ENCODE measurements around the gene ZRANB2. TPM values are rescaled to one million over a fixed set of nuclear protein-coding genes. Genes with fewer than 3 reads are reported as not detected.

ZRANB2 gene
- polyA plus RNA-seq, 1 donor from 2014 or later = 181 TPM

- H2AFZ ChIP-seq (ENCODE audit: low read depth, low read length) = no peak within 1 kb of the TSS
- H3K9me3 ChIP-seq (ENCODE audit: low read length) = no peaks in the 10 kb centered on the region
- no peaks in the 10 kb centered on the region for H3K79me2 ChIP-seq (replicated peaks; ENCODE audit: insufficient read depth, low read length)
- peak within 1 kb of the TSS; percentile 23 for H3K9ac ChIP-seq (ENCODE audit: low read length)
- H3K27ac ChIP-seq (ENCODE audit: low read length) = no peak within 1 kb of the TSS
- peak within 1 kb of the TSS; percentile 70 for H3K4me3 ChIP-seq (ENCODE audit: low read length)
- peaks cover 33% of the 10 kb centered on the region for H3K27me3 ChIP-seq (ENCODE audit: insufficient read depth, low read depth, low read length)
- TF ChIP-seq POLR2AphosphoS5 (IDR thresholded peaks at IDR 0.05) (no peak), EZH2 (IDR thresholded peaks at IDR 0.05; ENCODE audit: borderline replicate concordance, insufficient read depth, low read length, poor library complexity, severe bottlenecking) (no peak), CTCF (IDR thresholded peaks at IDR 0.05; ENCODE audit: poor library complexity, severe bottlenecking) (peak; percentile 16), REST (IDR thresholded peaks at IDR 0.05; ENCODE audit: borderline replicate concordance) (no peak), RAD21 (conservative IDR thresholded peaks at IDR 0.05) (no peak), SMC3 (conservative IDR thresholded peaks at IDR 0.05; ENCODE audit: poor library complexity) (no peak)
- H3K9me2 ChIP-seq (ENCODE audit: insufficient read depth, low read length) = no peaks in the 10 kb centered on the region
- peak within 1 kb of the TSS; percentile 14 for H3K4me2 ChIP-seq (ENCODE audit: low read length)
- H3F3A ChIP-seq (ENCODE audit: insufficient read depth, low read length, poor library complexity, severe bottlenecking) = no peaks in the 10 kb centered on the region
- no peaks in the 10 kb centered on the region for H4K20me1 ChIP-seq (ENCODE audit: insufficient read depth)
- no peaks in the 10 kb centered on the region for H3K36me3 ChIP-seq (ENCODE audit: insufficient read depth, low read length)
Measured at GRCh38 chr1:71047635-71048607, 32.9 kb downstream of the ZRANB2 start, which contains the start of gene PTGER3. TSS of gene PTGER3 (minus strand) at chr1:71047816. CDS start at chr1:71047577, 239 bp downstream.

DNA sequence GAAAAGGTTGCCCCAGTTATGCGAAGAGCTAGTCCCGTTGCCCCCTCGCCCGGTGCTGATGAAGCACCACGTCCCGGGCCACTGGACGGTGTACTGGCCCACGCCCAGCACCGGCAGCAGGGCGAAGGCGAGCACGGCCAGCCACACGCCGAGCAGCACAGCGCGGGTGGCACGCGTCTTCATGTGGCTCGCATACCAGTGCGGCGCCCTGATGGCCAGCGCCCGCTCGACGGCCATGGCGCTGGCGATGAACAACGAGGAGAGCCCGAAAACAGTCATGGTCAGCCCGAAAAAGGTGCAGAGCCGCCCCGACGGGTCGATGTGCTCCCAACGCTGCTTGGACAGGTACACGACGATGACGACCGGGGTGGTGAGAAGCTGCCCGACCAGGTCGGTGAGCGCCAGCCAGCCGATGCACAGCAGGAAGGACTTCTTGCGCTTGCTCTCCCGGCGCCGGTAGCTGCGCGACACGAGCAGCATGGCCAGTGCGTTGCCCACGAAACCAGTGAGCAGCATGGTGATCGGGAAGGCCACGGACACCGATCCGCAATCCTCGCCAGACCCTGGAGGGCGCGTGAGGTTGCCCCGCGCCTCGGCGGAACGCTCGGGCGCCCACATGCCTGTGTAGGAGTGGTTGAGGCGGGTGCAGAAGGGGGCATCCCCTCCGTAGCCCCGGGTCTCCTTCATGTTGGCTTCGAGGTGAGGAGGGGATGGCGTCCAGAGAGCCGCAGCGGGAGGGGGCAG is 33.8 kb downstream of the ZRANB2 start:
- no peak overlapping the region for H3K4me2 ChIP-seq (ENCODE audit: low read length)
- peak overlapping the region; percentile 23 for H3K9ac ChIP-seq (ENCODE audit: low read length)
- H3K27me3 ChIP-seq (ENCODE audit: insufficient read depth, low read depth, low read length) = peaks cover 33% of the 10 kb centered on the region
- no peaks in the 10 kb centered on the region for H3K79me2 ChIP-seq (replicated peaks; ENCODE audit: insufficient read depth, low read length)
- no peaks in the 10 kb centered on the region for H3K36me3 ChIP-seq (ENCODE audit: insufficient read depth, low read length)
- no peak overlapping the region for H2AFZ ChIP-seq (ENCODE audit: low read depth, low read length)
- H4K20me1 ChIP-seq (ENCODE audit: insufficient read depth) = no peaks in the 10 kb centered on the region
- H3K9me2 ChIP-seq (ENCODE audit: insufficient read depth, low read length) = no peaks in the 10 kb centered on the region
- TF ChIP-seq SMC3 (conservative IDR thresholded peaks at IDR 0.05; ENCODE audit: poor library complexity) (peak; percentile 17), TAF1 (IDR thresholded peaks at IDR 0.05; ENCODE audit: low read depth) (no peak), MXI1 (conservative IDR thresholded peaks at IDR 0.05; ENCODE audit: poor library complexity, severe bottlenecking) (no peak)
- H3K4me3 ChIP-seq (ENCODE audit: low read length) = peak overlapping the region; percentile 70
- H3K9me3 ChIP-seq (ENCODE audit: low read length) = no peaks in the 10 kb centered on the region
- no peaks in the 10 kb centered on the region for H3F3A ChIP-seq (ENCODE audit: insufficient read depth, low read length, poor library complexity, severe bottlenecking)
- no peak overlapping the region for H3K27ac ChIP-seq (ENCODE audit: low read length)

Measured in neural cell (in vitro differentiated cells).